ENCODE measurements around the gene ELMOD1. TPM values are rescaled to one million over a fixed set of nuclear protein-coding genes. Genes with fewer than 3 reads are reported as not detected.

The ELMOD1 gene
- total and polyA plus RNA-seq, 2 of the 4 experiments (the other 2 are of a cell fraction) = 0.18 to 0.29 TPM

- 0 out of 3 replicates have a peak overlapping the region, but pooled peaks have one; percentile 10 for H2BK15ac ChIP-seq (ENCODE audit: low read depth, low read length)
- H3K18ac ChIP-seq (ENCODE audit: low read depth, low read length) = peak overlapping the region; percentile 97; the same call in 1 of the 2 replicates
- peak overlapping the region; percentile 51 for H2BK5ac ChIP-seq (ENCODE audit: low read depth, low read length, poor library complexity, severe bottlenecking)
- no peak overlapping the region for H2AFZ ChIP-seq (replicated peaks; ENCODE audit: low read length, poor library complexity)
- H3K4ac ChIP-seq (ENCODE audit: low read depth, low read length) = no peak overlapping the region
- H4K20me1 ChIP-seq (ENCODE audit: insufficient read depth, low read length) = no peaks in the 10 kb centered on the region
- peak overlapping the region; percentile 26; the same call in 1 of the 2 replicates for H3K14ac ChIP-seq (replicated peaks; ENCODE audit: low read depth, low read length)
- TF ChIP-seq MXI1 (IDR thresholded peaks at IDR 0.05; ENCODE audit: borderline replicate concordance, low read depth, low read length) (no peak), RAD21 (IDR thresholded peaks at IDR 0.05; ENCODE audit: low read length) (no peak), NFE2L2 (IDR thresholded peaks at IDR 0.05; ENCODE audit: low read depth, low read length) (no peak), CEBPB (IDR thresholded peaks at IDR 0.05; ENCODE audit: low read depth, low read length) (no peak), RCOR1 (IDR thresholded peaks at IDR 0.05; ENCODE audit: insufficient replicate concordance, low read length) (no peak), RFX5 (IDR thresholded peaks at IDR 0.05; ENCODE audit: low read depth, low read length) (no peak)
- TF ChIP-seq, protein P1, sequence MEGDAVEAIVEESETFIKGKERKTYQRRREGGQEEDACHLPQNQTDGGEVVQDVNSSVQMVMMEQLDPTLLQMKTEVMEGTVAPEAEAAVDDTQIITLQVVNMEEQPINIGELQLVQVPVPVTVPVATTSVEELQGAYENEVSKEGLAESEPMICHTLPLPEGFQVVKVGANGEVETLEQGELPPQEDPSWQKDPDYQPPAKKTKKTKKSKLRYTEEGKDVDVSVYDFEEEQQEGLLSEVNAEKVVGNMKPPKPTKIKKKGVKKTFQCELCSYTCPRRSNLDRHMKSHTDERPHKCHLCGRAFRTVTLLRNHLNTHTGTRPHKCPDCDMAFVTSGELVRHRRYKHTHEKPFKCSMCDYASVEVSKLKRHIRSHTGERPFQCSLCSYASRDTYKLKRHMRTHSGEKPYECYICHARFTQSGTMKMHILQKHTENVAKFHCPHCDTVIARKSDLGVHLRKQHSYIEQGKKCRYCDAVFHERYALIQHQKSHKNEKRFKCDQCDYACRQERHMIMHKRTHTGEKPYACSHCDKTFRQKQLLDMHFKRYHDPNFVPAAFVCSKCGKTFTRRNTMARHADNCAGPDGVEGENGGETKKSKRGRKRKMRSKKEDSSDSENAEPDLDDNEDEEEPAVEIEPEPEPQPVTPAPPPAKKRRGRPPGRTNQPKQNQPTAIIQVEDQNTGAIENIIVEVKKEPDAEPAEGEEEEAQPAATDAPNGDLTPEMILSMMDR (conservative IDR thresholded peaks at IDR 0.05; ENCODE audit: low read depth, low read length) = no peak
- no peak overlapping the region for H3K4me3 ChIP-seq (ENCODE audit: insufficient read depth, low read depth, low read length)
- H3K4me1 ChIP-seq (ENCODE audit: control insufficient read depth, insufficient read depth, low read length) = peaks cover 4% of the 10 kb centered on the region; the same call in 1 of the 2 replicates
- H2BK20ac ChIP-seq (ENCODE audit: low read depth, low read length) = peak overlapping the region; percentile 48; the same call in 1 of the 2 replicates
- no peaks in the 10 kb centered on the region for H3K79me1 ChIP-seq (ENCODE audit: low read depth in 1 of 2, low read length in 2 of 2)
- no peak overlapping the region for H2AK5ac ChIP-seq (ENCODE audit: low read depth, low read length)
- no peak overlapping the region for H4K91ac ChIP-seq (ENCODE audit: insufficient read depth, low read depth, low read length)
- H3K4me2 ChIP-seq (ENCODE audit: low read depth, low read length) = peak overlapping the region; percentile 50; the same call in 1 of the 2 replicates
- H3K9me3 ChIP-seq (ENCODE audit: control insufficient read depth, insufficient read depth, low read length) = no peaks in the 10 kb centered on the region
- H3K23ac ChIP-seq (ENCODE audit: low read depth, low read length) = no peak overlapping the region; the same call in 1 of the 2 replicates
- peak; percentile 36 for DNase-seq
- H2AK9ac ChIP-seq (replicated peaks; ENCODE audit: low read depth, low read length, poor library complexity) = no peak overlapping the region
- no peaks in the 10 kb centered on the region for H3K36me3 ChIP-seq (ENCODE audit: control insufficient read depth, insufficient read depth, low read length)
- H3K56ac ChIP-seq (ENCODE audit: extremely low read depth, insufficient read depth, low read length) = no peak overlapping the region
- no CpG with 5 or more reads among the region's 3 CpGs for WGBS, 2 experiments (ENCODE audit: extremely low coverage in 2 of 2, insufficient read length in 1 of 2)
- peak overlapping the region in 1 of 2 experiments; percentile 29; a peak in 2 of 4 replicates for H4K8ac ChIP-seq (ENCODE audit: low read depth in 2 of 2, low read length in 2 of 2)
- H2BK120ac ChIP-seq (ENCODE audit: low read depth, low read length) = peak overlapping the region; percentile 43
- in situ Hi-C loops (cut with MboI; ENCODE audit: low sequenced_read_pairs) = loop anchor here (5.0 kb wide), 1 partner anchor 124 kb away; the partner anchor contains the start of gene ALKBH8
- ChIA-PET CTCF (interaction anchor here (1.4 kb wide), 1 partner anchor 142 kb away, joined by 4 read pairs; no protein-coding TSS in a partner anchor), POLR2A (ENCODE audit: unreplicated experiment) (no interaction called here)
- peak overlapping the region; percentile 79; the same call in 1 of the 2 replicates for H4K5ac ChIP-seq (ENCODE audit: low read depth, low read length)
- ATAC-seq (ENCODE audit: low read depth) = peak; percentile 33
- no peak overlapping the region; the same call in 1 of the 2 replicates for H3K9ac ChIP-seq (ENCODE audit: low read depth, low read length)
- no peak overlapping the region for H3K27ac ChIP-seq (ENCODE audit: insufficient read depth, low read length)
- intact Hi-C loops (cut with micrococcal nuclease) = no loop called here
- BruUV-seq (replicated peaks) = no TSS peak
- no peaks in the 10 kb centered on the region for H3K9me1 ChIP-seq (ENCODE audit: insufficient read depth, low read length)
- no peaks in the 10 kb centered on the region for H3K27me3 ChIP-seq (ENCODE audit: control insufficient read depth, insufficient read depth, low read length)
- dilution Hi-C loops (cut with HindIII; ENCODE audit: low sequenced_read_pairs, unreplicated experiment) = no loop called here
Measured at GRCh38 chr11:107691000-107691750, 100.2 kb downstream of the ELMOD1 start.
